Ovary (tissue), 3 donors: Measurements from ENCODE around the gene DACT1.

Source experiments
- EP300 ChIP-seq: sonication (generic); formaldehyde crosslinking; IDR thresholded peaks from one replicate; pipeline ENCODE4 v1.6.1; 2017; ENCODE audit warnings: antibody characterized with exemption
- POLR2A ChIP-seq: fragments of 450-650 bp; IDR thresholded peaks from one replicate; pipeline ENCODE4 v1.6.1; 2017; ENCODE audit warnings: antibody characterized with exemption, mild to moderate bottlenecking, moderate library complexity
- TF ChIP-seq, protein P1 (sequence below), 3 donors: fragments of 450-650 bp in 2 of 3; fragments of 200-600 bp in 1 of 3; IDR thresholded peaks; one replicate each; pipeline versions ENCODE4 v1.5.1 to v1.8.0; 2016 to 2022; ENCODE audit warnings: antibody characterized with exemption in 3 of 3, mild to moderate bottlenecking in 1 of 3
- donor health status: DM: no; HTN: no; CAD: no.

DNA sequence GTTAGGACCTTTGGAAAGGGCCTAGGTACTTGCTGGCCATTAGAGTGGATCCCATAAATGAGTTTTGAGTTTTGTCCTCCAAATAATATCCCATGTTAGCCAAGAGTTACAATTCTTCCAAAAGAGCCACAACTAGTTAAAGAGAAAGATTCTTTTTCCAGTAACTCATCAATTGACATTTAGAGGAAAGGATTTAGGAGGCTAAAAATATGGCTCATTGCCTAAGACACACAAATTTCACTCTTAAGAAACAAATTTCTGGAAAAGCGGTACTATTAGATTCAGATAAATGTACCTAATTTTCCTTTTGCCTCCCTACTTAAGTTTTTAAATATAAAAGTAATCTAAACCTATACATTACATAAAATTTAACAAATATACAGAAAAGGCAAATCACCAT, 21.3 kb downstream of the DACT1 start:
- TF ChIP-seq, protein P1, sequence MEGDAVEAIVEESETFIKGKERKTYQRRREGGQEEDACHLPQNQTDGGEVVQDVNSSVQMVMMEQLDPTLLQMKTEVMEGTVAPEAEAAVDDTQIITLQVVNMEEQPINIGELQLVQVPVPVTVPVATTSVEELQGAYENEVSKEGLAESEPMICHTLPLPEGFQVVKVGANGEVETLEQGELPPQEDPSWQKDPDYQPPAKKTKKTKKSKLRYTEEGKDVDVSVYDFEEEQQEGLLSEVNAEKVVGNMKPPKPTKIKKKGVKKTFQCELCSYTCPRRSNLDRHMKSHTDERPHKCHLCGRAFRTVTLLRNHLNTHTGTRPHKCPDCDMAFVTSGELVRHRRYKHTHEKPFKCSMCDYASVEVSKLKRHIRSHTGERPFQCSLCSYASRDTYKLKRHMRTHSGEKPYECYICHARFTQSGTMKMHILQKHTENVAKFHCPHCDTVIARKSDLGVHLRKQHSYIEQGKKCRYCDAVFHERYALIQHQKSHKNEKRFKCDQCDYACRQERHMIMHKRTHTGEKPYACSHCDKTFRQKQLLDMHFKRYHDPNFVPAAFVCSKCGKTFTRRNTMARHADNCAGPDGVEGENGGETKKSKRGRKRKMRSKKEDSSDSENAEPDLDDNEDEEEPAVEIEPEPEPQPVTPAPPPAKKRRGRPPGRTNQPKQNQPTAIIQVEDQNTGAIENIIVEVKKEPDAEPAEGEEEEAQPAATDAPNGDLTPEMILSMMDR (IDR thresholded peaks at IDR 0.05), result no peak
- TF ChIP-seq EP300 (no peak), POLR2A (no peak)
